HG02678 (cell line): ENCODE measurements around the gene PARP1.
A peak's percentile ranks its signal among the peaks of the same experiment; 100 is the strongest.

Experiments used
- ATAC-seq: cut with Tn5 transposase; IDR thresholded peaks from one replicate; pipeline ENCODE4 v1.9.1; 2021; ENCODE audit warnings: mild to moderate bottlenecking, moderate library complexity; ENCODE audit not compliant: unreplicated experiment

PARP1 gene

GRCh38 chr1:226384040-226384439 lies 23.9 kb downstream of the PARP1 start:
- ATAC-seq: no peak

- no peak for ATAC-seq
Observed at GRCh38 chr1:226382030-226382429, 25.9 kb downstream of the PARP1 start.

GRCh38 chr1:226381226-226381998 lies 26.5 kb downstream of the PARP1 start:
- no peak for ATAC-seq

- no peak for ATAC-seq
Observed at GRCh38 chr1:226378071-226378470, 29.8 kb downstream of the PARP1 start.

GRCh38 chr1:226376300-226376699 lies 31.6 kb downstream of the PARP1 start:
- ATAC-seq: no peak

- ATAC-seq: no peak
Observed at GRCh38 chr1:226373376-226373775, 34.5 kb downstream of the PARP1 start.

- no peak for ATAC-seq
Observed at GRCh38 chr1:226372885-226373284, 35.0 kb downstream of the PARP1 start.

- ATAC-seq: no peak
Observed at GRCh38 chr1:226371866-226372490, 35.9 kb downstream of the PARP1 start.

GRCh38 chr1:226371027-226371694 lies 36.7 kb downstream of the PARP1 start:
- ATAC-seq: no peak

GRCh38 chr1:226370144-226370923 lies 37.6 kb downstream of the PARP1 start:
- peak; percentile 74 for ATAC-seq

- no peak for ATAC-seq
Observed at GRCh38 chr1:226369110-226369509, 38.8 kb downstream of the PARP1 start.

- no peak for ATAC-seq
Observed at GRCh38 chr1:226366290-226366689, 41.6 kb downstream of the PARP1 start.

GRCh38 chr1:226365831-226366231 lies 42.1 kb downstream of the PARP1 start:
- no peak for ATAC-seq

GRCh38 chr1:226364901-226365565 lies 42.9 kb downstream of the PARP1 start:
- ATAC-seq: no peak

GRCh38 chr1:226364514-226364899 lies 43.4 kb downstream of the PARP1 start:
- ATAC-seq: no peak

- no peak for ATAC-seq
Observed at GRCh38 chr1:226363801-226364513, 43.9 kb downstream of the PARP1 start.

GRCh38 chr1:226362891-226363447 lies 44.9 kb downstream of the PARP1 start:
- ATAC-seq: no peak

GRCh38 chr1:226362361-226362760 lies 45.5 kb downstream of the PARP1 start:
- ATAC-seq: no peak

- ATAC-seq: peak; percentile 68
Observed at GRCh38 chr1:226360106-226360746, 47.7 kb downstream of the PARP1 start.
